AG04450 (cell line): ENCODE results near the gene SAMD13. TPM values are rescaled to one million over a fixed set of nuclear protein-coding genes. Genes with fewer than 3 reads are reported as not detected.

ENCODE experiments used
- CTCF ChIA-PET: fragments of 300-600, 350-600 bp; formaldehyde crosslinking; extraction: SDS; loops from one replicate; lab custom pipeline; 2022; ENCODE audit warnings: antibody characterized with exemption, inconsistent platforms; lab: Charles Lee
- POLR2A ChIA-PET: fragments of 350-600 bp; formaldehyde crosslinking; extraction: SDS; loops from one replicate; lab custom pipeline; 2021; ENCODE audit warnings: antibody characterized with exemption, inconsistent platforms; lab: Yijun Ruan, JAX
- DNase-seq: peaks from one replicate; pipeline ENCODE4 v3.0.0-alpha.2; 2011; ENCODE audit warnings: low read depth, low spot score
- H3K27ac ChIP-seq: one replicate; pipeline ENCODE4 v1.5.1; 2012; ENCODE audit warnings: low read depth, low read length, control low read depth
- H3K27me3 ChIP-seq: one replicate; pipeline ENCODE4 v1.6.0; 2012; ENCODE audit warnings: low read length; ENCODE audit not compliant: control insufficient read depth, insufficient read depth
- H3K4me3 ChIP-seq: 2 replicates; pipeline ENCODE4 v1.5.1; 2011; ENCODE audit warnings: mild to moderate bottlenecking, low read depth, low read length, control low read depth
- H3K9me3 ChIP-seq: 2 replicates; pipeline ENCODE4 v1.5.1; 2012; ENCODE audit warnings: low read length; ENCODE audit not compliant: control insufficient read depth, insufficient read depth
- polyA plus RNA-seq: library from polyadenylated mRNA; depleted of rRNA; stranded (reverse); fragments of >200 nt; gene quantifications from 2 replicates; pipeline ENCODE4 v1.2.3, GENCODE V29; 2011
- TF ChIP-seq, protein P1 (sequence below): IDR thresholded peaks from 2 replicates; pipeline ENCODE4 v1.5.1; 2011; ENCODE audit warnings: low read depth, low read length, control low read depth, inconsistent platforms

Gene SAMD13
- polyA plus RNA-seq, 1 experiment, result 1.0 TPM

GRCh38 chr1:84298684-84299535, 2.6 kb upstream of the SAMD13 start:
- POLR2A ChIA-PET, result interaction anchor here (0.7 kb wide), 1 partner anchor 80 kb away, joined by 7 read pairs; no protein-coding TSS in a partner anchor
- TF ChIP-seq, protein P1, sequence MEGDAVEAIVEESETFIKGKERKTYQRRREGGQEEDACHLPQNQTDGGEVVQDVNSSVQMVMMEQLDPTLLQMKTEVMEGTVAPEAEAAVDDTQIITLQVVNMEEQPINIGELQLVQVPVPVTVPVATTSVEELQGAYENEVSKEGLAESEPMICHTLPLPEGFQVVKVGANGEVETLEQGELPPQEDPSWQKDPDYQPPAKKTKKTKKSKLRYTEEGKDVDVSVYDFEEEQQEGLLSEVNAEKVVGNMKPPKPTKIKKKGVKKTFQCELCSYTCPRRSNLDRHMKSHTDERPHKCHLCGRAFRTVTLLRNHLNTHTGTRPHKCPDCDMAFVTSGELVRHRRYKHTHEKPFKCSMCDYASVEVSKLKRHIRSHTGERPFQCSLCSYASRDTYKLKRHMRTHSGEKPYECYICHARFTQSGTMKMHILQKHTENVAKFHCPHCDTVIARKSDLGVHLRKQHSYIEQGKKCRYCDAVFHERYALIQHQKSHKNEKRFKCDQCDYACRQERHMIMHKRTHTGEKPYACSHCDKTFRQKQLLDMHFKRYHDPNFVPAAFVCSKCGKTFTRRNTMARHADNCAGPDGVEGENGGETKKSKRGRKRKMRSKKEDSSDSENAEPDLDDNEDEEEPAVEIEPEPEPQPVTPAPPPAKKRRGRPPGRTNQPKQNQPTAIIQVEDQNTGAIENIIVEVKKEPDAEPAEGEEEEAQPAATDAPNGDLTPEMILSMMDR, result no peak
- H3K27me3 ChIP-seq, result no peaks in the 10 kb centered on the region
- peak overlapping the region; percentile 85 for H3K4me3 ChIP-seq
- CTCF ChIA-PET, result interaction anchor here (0.7 to 0.8 kb wide), 2 partner anchors 157 to 455 kb away, joined by 3 to 4 read pairs; no protein-coding TSS in a partner anchor
- H3K9me3 ChIP-seq, result no peaks in the 10 kb centered on the region
- H3K27ac ChIP-seq, result peak overlapping the region; percentile 50
- no peak for DNase-seq

DNA sequence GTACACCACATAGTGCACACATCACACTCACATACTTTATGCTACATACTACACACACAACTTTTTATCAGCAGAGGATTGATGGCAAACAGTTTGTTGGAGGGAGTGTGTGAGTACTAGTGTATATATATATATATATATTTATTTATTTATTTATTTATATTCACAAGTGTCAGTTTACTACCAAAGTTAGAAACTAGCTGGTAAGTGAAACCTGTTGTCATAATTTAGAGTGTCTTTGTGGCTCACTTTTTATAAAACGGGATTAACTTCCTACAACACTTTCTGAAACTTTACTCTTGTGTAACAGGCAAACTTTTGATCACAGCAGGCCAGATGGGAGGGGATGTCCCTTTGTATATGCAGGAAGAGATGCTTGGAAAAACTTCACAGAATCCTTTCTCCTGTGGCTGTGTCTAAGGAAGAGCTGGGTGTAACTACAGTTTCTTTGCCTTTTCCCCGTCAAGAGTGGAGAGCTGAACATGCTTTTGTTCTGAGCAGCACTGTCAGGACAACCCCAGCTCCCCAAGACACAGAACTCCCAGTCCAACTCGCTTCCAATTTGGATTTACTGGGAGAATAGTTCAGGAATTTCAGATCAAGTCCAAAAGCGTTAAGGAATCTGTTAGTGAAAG, 1.9 kb upstream of the SAMD13 start:
- Histone ChIP-seq H3K27me3 (no peaks in the 10 kb centered on the region), H3K27ac (no peak overlapping the region), H3K9me3 (no peaks in the 10 kb centered on the region), H3K4me3 (peak overlapping the region; percentile 85)
- no peak for DNase-seq
- ChIA-PET CTCF (interaction anchor here (0.7 to 1.0 kb wide), 2 partner anchors 142 to 454 kb away, joined by 3 read pairs; no protein-coding TSS in a partner anchor), POLR2A (interaction anchor here (0.7 kb wide), 1 partner anchor 273 kb away, joined by 3 read pairs; no protein-coding TSS in a partner anchor)
- TF ChIP-seq, protein P1, result no peak

DNA sequence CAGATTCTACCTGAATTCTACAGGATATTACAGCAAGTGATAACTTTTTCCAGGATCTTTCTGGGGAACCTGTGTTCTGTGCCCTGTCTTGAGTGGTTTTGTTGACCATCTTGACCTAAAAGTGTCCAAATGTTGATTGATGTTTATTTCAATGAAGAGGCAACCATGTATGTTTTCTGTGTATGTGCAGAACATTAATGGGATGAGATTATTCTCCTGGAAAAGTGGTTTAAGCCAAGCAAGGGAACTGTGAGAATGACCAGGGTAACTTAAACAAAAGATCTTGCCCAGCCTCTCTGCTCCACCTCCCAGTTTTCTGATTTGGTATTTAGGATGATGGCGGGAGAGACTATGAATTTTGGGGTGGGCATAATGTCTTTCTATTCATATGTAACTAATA, 1.0 kb upstream of the SAMD13 start:
- Histone ChIP-seq H3K9me3 (no peaks in the 10 kb centered on the region), H3K27ac (no peak overlapping the region), H3K4me3 (no peak overlapping the region), H3K27me3 (no peaks in the 10 kb centered on the region)
- TF ChIP-seq, protein P1, result no peak
- CTCF ChIA-PET, result interaction anchor here (0.7 to 1.0 kb wide), 2 partner anchors 142 to 159 kb away, joined by 3 read pairs; no protein-coding TSS in a partner anchor
- no peak for DNase-seq
- POLR2A ChIA-PET, result interaction anchor here (0.7 kb wide), 1 partner anchor 272 kb away, joined by 3 read pairs; no protein-coding TSS in a partner anchor

GRCh38 chr1:84301785-84302385, 377 bp downstream of the SAMD13 start:
- Histone ChIP-seq H3K27me3 (no peaks in the 10 kb centered on the region), H3K9me3 (no peaks in the 10 kb centered on the region), H3K27ac (no peak overlapping the region), H3K4me3 (no peak overlapping the region)
- TF ChIP-seq, protein P1, result no peak
- no peak for DNase-seq
- ChIA-PET POLR2A (interaction anchor here (0.5 to 0.6 kb wide), 4 partner anchors 44 to 1163 kb away, joined by 4 to 10 read pairs (median 8); partner anchors contain the start of gene DDAH1), CTCF (interaction anchor here (0.5 to 4.0 kb wide), 5 partner anchors 12 to 564 kb away, joined by 3 to 19 read pairs (median 5); no protein-coding TSS in a partner anchor)
